RWPE2 (cell line): ENCODE data around the gene BBX.
A peak's percentile ranks its signal among the peaks of the same experiment; 100 is the strongest.

Experiments used
- ATAC-seq: fragments of 200-7000 bp; cut with Tn5 transposase; 3 replicates; pipeline ENCODE4 v1.9.1; 2021; ENCODE audit warnings: low read depth
- DNase-seq: peaks from one replicate; pipeline ENCODE4 v3.0.0-alpha.2; 2020; ENCODE audit warnings: low spot score
- H3K27ac ChIP-seq: fragments of 450-650 bp; 2 replicates; pipeline ENCODE4 v1.5.1; 2017; ENCODE audit warnings: mild to moderate bottlenecking; ENCODE audit not compliant: poor library complexity, severe bottlenecking
- H3K27me3 ChIP-seq: fragments of 250-450 bp; sonication (Bioruptor Pico); 2 replicates; pipeline ENCODE4 v1.5.1; 2021; ENCODE audit warnings: mild to moderate bottlenecking, moderate library complexity; ENCODE audit not compliant: insufficient read depth, poor library complexity, severe bottlenecking
- H3K36me3 ChIP-seq: fragments of 250-450 bp; sonication (Bioruptor Pico); 2 replicates; pipeline ENCODE4 v1.5.1; 2020; ENCODE audit warnings: low read depth, mild to moderate bottlenecking, moderate library complexity
- H3K4me1 ChIP-seq: fragments of 250-450 bp; sonication (Bioruptor Pico); 2 replicates; pipeline ENCODE4 v1.5.1; 2021; ENCODE audit warnings: mild to moderate bottlenecking, moderate library complexity; ENCODE audit not compliant: insufficient read depth, poor library complexity, severe bottlenecking
- H3K4me3 ChIP-seq: fragments of 250-450 bp; sonication (Bioruptor Pico); 2 replicates; pipeline ENCODE4 v1.5.1; 2021; ENCODE audit warnings: mild to moderate bottlenecking, moderate library complexity; ENCODE audit not compliant: severe bottlenecking
- H3K9me3 ChIP-seq: fragments of 250-450 bp; sonication (Bioruptor Pico); 2 replicates; pipeline ENCODE4 v1.5.1; 2021; ENCODE audit warnings: mild to moderate bottlenecking, moderate library complexity; ENCODE audit not compliant: severe bottlenecking
- TF ChIP-seq, protein P1 (sequence below): fragments of 450-650 bp; IDR thresholded peaks from one replicate; pipeline ENCODE4 v1.5.1; 2017; ENCODE audit warnings: mild to moderate bottlenecking, moderate library complexity; ENCODE audit not compliant: poor library complexity, severe bottlenecking

BBX gene

DNA sequence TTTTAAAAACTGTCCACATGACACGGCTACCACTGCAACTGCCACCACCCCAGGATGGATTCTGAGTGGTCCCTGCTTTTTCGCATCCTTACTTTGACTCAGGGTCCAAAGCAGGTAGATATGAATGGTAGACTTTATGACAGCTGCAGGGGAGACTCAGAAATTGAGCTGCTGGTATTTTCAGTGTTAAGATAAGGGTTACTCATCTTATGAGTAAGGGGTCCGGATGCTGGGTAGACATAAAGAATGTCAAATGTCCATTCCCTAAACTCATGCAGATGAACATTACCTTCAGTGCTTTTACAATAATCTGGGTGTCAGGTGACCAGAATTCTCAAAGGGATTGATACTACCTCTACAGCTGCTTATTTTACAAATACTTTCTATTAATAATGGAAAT lies 25.9 kb upstream of the BBX start:
- DNase-seq: no peak
- no peaks in the 10 kb centered on the region for H3K36me3 ChIP-seq
- peak overlapping the region; percentile 68 for H3K27ac ChIP-seq
- peak; percentile 81 for ATAC-seq
- H3K4me1 ChIP-seq: peaks cover 4% of the 10 kb centered on the region
- no peak overlapping the region for H3K4me3 ChIP-seq
- no peaks in the 10 kb centered on the region for H3K9me3 ChIP-seq
- no peaks in the 10 kb centered on the region for H3K27me3 ChIP-seq
- TF ChIP-seq, protein P1, sequence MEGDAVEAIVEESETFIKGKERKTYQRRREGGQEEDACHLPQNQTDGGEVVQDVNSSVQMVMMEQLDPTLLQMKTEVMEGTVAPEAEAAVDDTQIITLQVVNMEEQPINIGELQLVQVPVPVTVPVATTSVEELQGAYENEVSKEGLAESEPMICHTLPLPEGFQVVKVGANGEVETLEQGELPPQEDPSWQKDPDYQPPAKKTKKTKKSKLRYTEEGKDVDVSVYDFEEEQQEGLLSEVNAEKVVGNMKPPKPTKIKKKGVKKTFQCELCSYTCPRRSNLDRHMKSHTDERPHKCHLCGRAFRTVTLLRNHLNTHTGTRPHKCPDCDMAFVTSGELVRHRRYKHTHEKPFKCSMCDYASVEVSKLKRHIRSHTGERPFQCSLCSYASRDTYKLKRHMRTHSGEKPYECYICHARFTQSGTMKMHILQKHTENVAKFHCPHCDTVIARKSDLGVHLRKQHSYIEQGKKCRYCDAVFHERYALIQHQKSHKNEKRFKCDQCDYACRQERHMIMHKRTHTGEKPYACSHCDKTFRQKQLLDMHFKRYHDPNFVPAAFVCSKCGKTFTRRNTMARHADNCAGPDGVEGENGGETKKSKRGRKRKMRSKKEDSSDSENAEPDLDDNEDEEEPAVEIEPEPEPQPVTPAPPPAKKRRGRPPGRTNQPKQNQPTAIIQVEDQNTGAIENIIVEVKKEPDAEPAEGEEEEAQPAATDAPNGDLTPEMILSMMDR: no peak

- Histone ChIP-seq H3K4me3 (no peak overlapping the region), H3K36me3 (no peaks in the 10 kb centered on the region), H3K27ac (no peak overlapping the region), H3K27me3 (no peaks in the 10 kb centered on the region), H3K9me3 (no peaks in the 10 kb centered on the region), H3K4me1 (peaks cover 4% of the 10 kb centered on the region)
- no peak for DNase-seq
- ATAC-seq: no peak
- TF ChIP-seq, protein P1: no peak
These were observed 24.1 kb upstream of the BBX start for GRCh38 chr3:107498646-107499045.

- no peaks in the 10 kb centered on the region for H3K4me1 ChIP-seq
- no peaks in the 10 kb centered on the region for H3K36me3 ChIP-seq
- ATAC-seq (peak; percentile 64; the same call in 2 of the 3 replicates), DNase-seq (no peak)
- H3K4me3 ChIP-seq: no peak overlapping the region
- H3K9me3 ChIP-seq: no peaks in the 10 kb centered on the region
- no peaks in the 10 kb centered on the region for H3K27me3 ChIP-seq
- TF ChIP-seq, protein P1: no peak
- H3K27ac ChIP-seq: no peak overlapping the region
These were observed 16.3 kb upstream of the BBX start for GRCh38 chr3:107506458-107506857.

GRCh38 chr3:107508331-107508730 lies 14.4 kb upstream of the BBX start:
- Histone ChIP-seq H3K4me3 (no peak overlapping the region), H3K27me3 (no peaks in the 10 kb centered on the region), H3K9me3 (no peaks in the 10 kb centered on the region), H3K36me3 (no peaks in the 10 kb centered on the region), H3K27ac (no peak overlapping the region), H3K4me1 (no peaks in the 10 kb centered on the region)
- no peak for DNase-seq
- ATAC-seq: no peak
- TF ChIP-seq, protein P1: no peak

DNA sequence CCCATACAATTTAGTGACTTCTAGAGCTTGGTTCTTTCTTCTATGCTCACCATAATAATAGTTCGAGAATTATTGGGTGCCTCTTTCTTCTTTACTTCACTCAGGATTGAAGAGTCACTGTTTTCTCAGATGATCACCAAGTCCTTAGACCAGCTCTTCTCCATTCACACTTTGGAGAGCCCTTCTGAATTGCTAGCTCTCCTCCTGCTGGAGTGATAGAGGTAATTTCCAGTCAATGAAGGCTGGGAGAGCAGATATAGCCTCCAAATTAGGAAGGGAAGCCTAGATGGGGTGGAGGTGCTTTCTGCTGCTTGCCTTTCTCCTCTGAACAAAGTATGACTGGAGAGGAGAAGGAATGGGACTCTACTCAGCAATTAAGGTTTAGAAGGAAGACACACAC lies 10.7 kb upstream of the BBX start:
- ATAC-seq: peak; percentile 31; the same call in 2 of the 3 replicates
- H3K9me3 ChIP-seq: no peaks in the 10 kb centered on the region
- H3K27me3 ChIP-seq: no peaks in the 10 kb centered on the region
- no peak overlapping the region for H3K4me3 ChIP-seq
- TF ChIP-seq, protein P1: no peak
- H3K27ac ChIP-seq: no peak overlapping the region
- no peak for DNase-seq
- no peaks in the 10 kb centered on the region for H3K4me1 ChIP-seq
- H3K36me3 ChIP-seq: no peaks in the 10 kb centered on the region
